Natural killer cell treated with Interleukin-12 subunit alpha and Interleukin-12 subunit beta and Interleukin-15 and Interleukin-18, amount 100 ng/mL, for 72 hours (primary cell): ENCODE measurements around the gene FLT4. TPM values are rescaled to one million over a fixed set of nuclear protein-coding genes. Genes with fewer than 3 reads are reported as not detected.
A peak's percentile ranks its signal among the peaks of the same experiment; 100 is the strongest.

Experiments used
- ATAC-seq, 2 donors: fragments of 150-1000 bp; cut with Tn5 transposase in 1 of 2; sonication (Bioruptor Pico), chemical (Tn5 transposase) in 1 of 2; 2 replicates each; pipeline ENCODE4 v1.10.0; 2021
- DNase-seq: peaks from one replicate; pipeline ENCODE4 v3.0.0; 2022; ENCODE audit warnings: low spot score
- H3K27ac Mint-ChIP-seq, 2 donors: 1 replicate in 1 of 2; 2 replicates in 1 of 2; pipeline ENCODE4 v1.8.0; 2022; ENCODE audit warnings: mixed read lengths in 2 of 2, mild to moderate bottlenecking in 1 of 2, moderate library complexity in 1 of 2
- H3K27me3 Mint-ChIP-seq, 2 donors: 1 replicate in 1 of 2; 2 replicates in 1 of 2; pipeline ENCODE4 v1.8.0; 2022; ENCODE audit warnings: mixed read lengths in 2 of 2
- H3K36me3 Mint-ChIP-seq: one replicate; pipeline ENCODE4 v1.8.0; 2022; ENCODE audit warnings: mixed read lengths
- H3K4me1 Mint-ChIP-seq, 2 donors: 1 replicate in 1 of 2; 2 replicates in 1 of 2; pipeline ENCODE4 v1.8.0; 2022; ENCODE audit warnings: low read depth in 2 of 2, mixed read lengths in 2 of 2, mild to moderate bottlenecking in 1 of 2
- H3K4me3 Mint-ChIP-seq: one replicate; pipeline ENCODE4 v1.8.0; 2022; ENCODE audit warnings: mixed read lengths
- H3K9me3 Mint-ChIP-seq: 2 replicates; pipeline ENCODE4 v1.8.0; 2022; ENCODE audit warnings: mixed read lengths
- total RNA-seq, 2 donors: library from RNA; stranded (reverse); gene quantifications; one replicate each; pipeline ENCODE4 v1.2.3, GENCODE V29; 2022

The FLT4 gene
- total RNA-seq, 2 donors from 2014 or later, result 0.26 to 0.47 TPM

DNA sequence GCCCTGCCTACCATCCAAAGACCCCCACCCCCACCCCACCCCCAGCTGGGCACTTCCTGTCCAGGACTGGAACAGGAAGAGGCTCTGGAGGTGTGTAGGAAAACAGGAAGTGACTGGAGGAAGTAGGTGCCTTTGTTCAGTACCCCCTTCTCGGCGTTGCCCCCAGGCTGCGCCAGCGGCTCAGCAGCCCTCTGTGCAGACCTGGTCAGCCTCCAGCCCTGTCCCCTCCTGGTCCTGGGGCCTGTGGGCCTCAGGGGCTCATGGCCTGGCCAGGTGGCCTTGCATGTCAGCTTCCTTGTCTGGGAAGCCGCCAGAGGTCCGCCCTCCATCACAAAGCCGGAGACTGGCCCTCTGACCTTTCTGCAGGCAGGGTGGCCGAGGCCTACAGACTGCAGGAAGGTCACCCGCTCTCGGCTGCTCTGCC lies 26.0 kb downstream of the FLT4 start:
- H3K9me3 Mint-ChIP-seq, result no peaks in the 10 kb centered on the region
- no peak overlapping the region for H3K4me3 Mint-ChIP-seq
- ATAC-seq (no peak), DNase-seq (no peak)
- no peak overlapping the region for H3K27ac Mint-ChIP-seq
- no peaks in the 10 kb centered on the region for H3K27me3 Mint-ChIP-seq
- no peaks in the 10 kb centered on the region for H3K4me1 Mint-ChIP-seq
- H3K36me3 Mint-ChIP-seq, result no peaks in the 10 kb centered on the region

DNA sequence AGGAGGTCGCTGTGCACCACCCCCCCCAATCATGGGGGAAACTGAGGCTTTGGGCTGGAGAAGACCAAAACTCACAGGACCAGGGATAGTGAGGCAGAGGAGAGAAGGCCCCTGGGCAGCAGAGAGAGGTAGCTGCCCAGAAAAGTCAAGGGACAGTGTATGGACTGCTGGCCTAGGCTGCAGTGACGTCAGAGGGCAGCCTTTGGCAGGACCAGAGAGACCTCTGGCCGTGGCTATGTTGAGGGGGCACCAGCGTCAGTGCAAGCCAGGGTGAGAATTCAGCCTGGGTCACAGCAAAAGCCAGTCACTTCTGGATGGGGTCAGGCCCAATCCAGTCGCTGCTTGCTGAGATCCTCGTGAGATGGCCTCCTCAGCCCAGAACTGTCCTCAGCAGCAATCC lies 26.5 kb downstream of the FLT4 start:
- no peaks in the 10 kb centered on the region for H3K4me1 Mint-ChIP-seq
- no peak for DNase-seq
- H3K36me3 Mint-ChIP-seq, result no peaks in the 10 kb centered on the region
- H3K4me3 Mint-ChIP-seq, result no peak overlapping the region
- no peaks in the 10 kb centered on the region for H3K9me3 Mint-ChIP-seq
- H3K27me3 Mint-ChIP-seq, result no peaks in the 10 kb centered on the region
- no peak overlapping the region for H3K27ac Mint-ChIP-seq
- ATAC-seq, result no peak

- ATAC-seq (no peak), DNase-seq (no peak)
- H3K27ac Mint-ChIP-seq, result no peak overlapping the region
- no peaks in the 10 kb centered on the region for H3K27me3 Mint-ChIP-seq
- H3K9me3 Mint-ChIP-seq, result no peaks in the 10 kb centered on the region
- no peak overlapping the region for H3K4me3 Mint-ChIP-seq
- H3K36me3 Mint-ChIP-seq, result no peaks in the 10 kb centered on the region
- H3K4me1 Mint-ChIP-seq, result no peaks in the 10 kb centered on the region
These were observed 28.1 kb downstream of the FLT4 start for GRCh38 chr5:180621311-180621710.

GRCh38 chr5:180620014-180620413 lies 29.4 kb downstream of the FLT4 start:
- no peaks in the 10 kb centered on the region for H3K27me3 Mint-ChIP-seq
- no peak overlapping the region for H3K4me3 Mint-ChIP-seq
- DNase-seq (no peak), ATAC-seq (no peak)
- no peak overlapping the region for H3K27ac Mint-ChIP-seq
- no peaks in the 10 kb centered on the region for H3K36me3 Mint-ChIP-seq
- no peaks in the 10 kb centered on the region for H3K9me3 Mint-ChIP-seq
- H3K4me1 Mint-ChIP-seq, result no peaks in the 10 kb centered on the region

GRCh38 chr5:180619563-180619915 lies 29.9 kb downstream of the FLT4 start:
- Mint-ChIP-seq H3K4me3 (no peak overlapping the region), H3K9me3 (no peaks in the 10 kb centered on the region), H3K27ac (no peak overlapping the region), H3K27me3 (no peaks in the 10 kb centered on the region), H3K4me1 (no peaks in the 10 kb centered on the region), H3K36me3 (no peaks in the 10 kb centered on the region)
- no peak for ATAC-seq
- no peak for DNase-seq

GRCh38 chr5:180618829-180619562 lies 30.4 kb downstream of the FLT4 start:
- Mint-ChIP-seq H3K27me3 (no peaks in the 10 kb centered on the region), H3K27ac (no peak overlapping the region), H3K4me1 (no peaks in the 10 kb centered on the region), H3K9me3 (no peaks in the 10 kb centered on the region), H3K4me3 (no peak overlapping the region), H3K36me3 (no peaks in the 10 kb centered on the region)
- ATAC-seq (peak; percentile 46 to 47), DNase-seq (no peak)

GRCh38 chr5:180618487-180618828 lies 30.9 kb downstream of the FLT4 start:
- no peak for DNase-seq
- no peak overlapping the region for H3K27ac Mint-ChIP-seq
- no peaks in the 10 kb centered on the region for H3K9me3 Mint-ChIP-seq
- H3K4me1 Mint-ChIP-seq, result no peaks in the 10 kb centered on the region
- no peak overlapping the region for H3K4me3 Mint-ChIP-seq
- ATAC-seq, result no peak
- no peaks in the 10 kb centered on the region for H3K36me3 Mint-ChIP-seq
- H3K27me3 Mint-ChIP-seq, result no peaks in the 10 kb centered on the region

DNA sequence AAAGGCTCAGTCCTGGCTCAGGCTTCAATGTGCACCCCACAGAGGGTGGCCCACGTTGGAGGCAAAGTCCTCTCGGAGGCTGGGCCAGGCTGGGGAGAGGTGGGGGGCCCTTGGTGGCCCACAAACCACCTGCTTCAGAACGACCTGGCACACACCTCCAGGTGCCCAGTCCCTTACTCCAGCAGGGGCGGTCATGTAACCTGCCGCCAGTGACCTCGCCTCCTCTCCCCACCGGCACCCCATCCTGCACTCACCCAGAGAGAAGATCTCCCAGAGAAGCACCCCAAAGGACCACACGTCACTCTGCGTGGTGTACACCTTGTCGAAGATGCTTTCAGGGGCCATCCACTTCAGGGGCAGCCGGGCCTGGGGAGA lies 35.6 kb downstream of the FLT4 start:
- no peak for DNase-seq
- Mint-ChIP-seq H3K27ac (no peak overlapping the region), H3K4me3 (no peak overlapping the region), H3K36me3 (no peaks in the 10 kb centered on the region), H3K9me3 (no peaks in the 10 kb centered on the region), H3K27me3 (no peaks in the 10 kb centered on the region), H3K4me1 (no peaks in the 10 kb centered on the region)
- ATAC-seq, result peak in 1 of 2 donors; percentile 24

- no peak for ATAC-seq
- no peaks in the 10 kb centered on the region for H3K4me1 Mint-ChIP-seq
- H3K36me3 Mint-ChIP-seq, result no peaks in the 10 kb centered on the region
- no peak overlapping the region for H3K27ac Mint-ChIP-seq
- H3K4me3 Mint-ChIP-seq, result no peak overlapping the region
- DNase-seq, result no peak
- no peaks in the 10 kb centered on the region for H3K27me3 Mint-ChIP-seq
- H3K9me3 Mint-ChIP-seq, result no peaks in the 10 kb centered on the region
These were observed 36.1 kb downstream of the FLT4 start for GRCh38 chr5:180613188-180613813.

DNA sequence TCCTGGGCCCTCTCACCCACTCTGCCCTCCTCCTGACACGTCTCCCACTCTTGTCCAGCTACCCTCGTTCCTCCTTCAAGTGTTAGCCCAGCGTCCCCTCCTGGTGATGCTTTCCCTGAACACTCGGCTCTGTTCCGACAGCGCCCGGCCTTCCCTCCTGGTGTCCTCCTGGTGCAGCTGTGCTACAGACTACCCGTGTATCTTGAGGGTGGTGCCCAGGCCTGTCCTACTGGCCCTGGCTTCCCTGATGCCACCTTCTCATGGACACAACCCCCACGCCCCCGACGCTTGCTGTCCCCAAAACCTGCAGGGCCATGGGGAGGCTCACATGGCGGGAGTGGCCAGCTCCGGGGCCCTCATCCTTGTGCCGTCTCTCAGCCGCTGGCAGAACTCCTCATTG lies 36.7 kb downstream of the FLT4 start:
- ATAC-seq (no peak), DNase-seq (no peak)
- Mint-ChIP-seq H3K36me3 (no peaks in the 10 kb centered on the region), H3K27ac (no peak overlapping the region), H3K4me3 (no peak overlapping the region), H3K27me3 (no peaks in the 10 kb centered on the region), H3K9me3 (no peaks in the 10 kb centered on the region), H3K4me1 (no peaks in the 10 kb centered on the region)

DNA sequence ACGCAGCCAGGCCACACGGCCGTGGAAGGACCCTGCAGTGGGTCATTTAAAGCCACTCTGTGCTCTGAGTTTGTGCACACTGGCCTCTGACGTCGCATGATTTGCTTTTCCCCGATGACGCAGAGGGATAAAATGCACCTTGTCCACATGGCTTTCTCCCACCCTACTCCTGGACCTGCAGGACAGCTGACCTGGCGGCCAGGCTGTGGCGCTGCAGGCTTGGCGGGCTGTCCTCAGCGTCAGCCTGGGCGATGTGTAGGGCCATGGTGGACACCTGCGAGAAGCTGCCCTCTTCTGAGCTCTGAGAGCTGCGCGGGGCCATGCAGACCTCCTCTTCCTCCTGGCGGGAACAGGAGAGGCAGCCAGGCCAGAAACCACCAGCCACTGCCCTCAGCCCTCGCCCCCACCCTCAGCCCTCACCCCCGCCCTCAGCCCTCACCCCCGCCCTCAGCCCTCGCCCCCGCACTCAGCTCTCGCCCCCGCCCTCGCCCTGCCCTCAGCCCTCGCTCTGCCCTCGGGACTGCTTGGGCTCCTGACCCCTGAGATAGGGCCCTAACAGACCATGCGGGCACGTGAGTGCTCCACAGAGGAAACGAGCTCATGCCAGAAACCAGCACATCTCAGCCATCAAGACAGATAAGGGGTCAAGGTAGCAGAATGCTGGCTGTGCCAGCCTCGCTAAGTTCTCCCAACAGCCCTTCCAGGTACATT lies 38.1 kb downstream of the FLT4 start:
- Mint-ChIP-seq H3K9me3 (no peaks in the 10 kb centered on the region), H3K4me3 (no peak overlapping the region), H3K36me3 (no peaks in the 10 kb centered on the region), H3K27me3 (peaks cover 0 to under 1% of the 10 kb centered on the region in 2 donors), H3K27ac (no peak overlapping the region), H3K4me1 (peaks cover 0 to 1% of the 10 kb centered on the region in 2 donors)
- DNase-seq (no peak), ATAC-seq (no peak)

DNA sequence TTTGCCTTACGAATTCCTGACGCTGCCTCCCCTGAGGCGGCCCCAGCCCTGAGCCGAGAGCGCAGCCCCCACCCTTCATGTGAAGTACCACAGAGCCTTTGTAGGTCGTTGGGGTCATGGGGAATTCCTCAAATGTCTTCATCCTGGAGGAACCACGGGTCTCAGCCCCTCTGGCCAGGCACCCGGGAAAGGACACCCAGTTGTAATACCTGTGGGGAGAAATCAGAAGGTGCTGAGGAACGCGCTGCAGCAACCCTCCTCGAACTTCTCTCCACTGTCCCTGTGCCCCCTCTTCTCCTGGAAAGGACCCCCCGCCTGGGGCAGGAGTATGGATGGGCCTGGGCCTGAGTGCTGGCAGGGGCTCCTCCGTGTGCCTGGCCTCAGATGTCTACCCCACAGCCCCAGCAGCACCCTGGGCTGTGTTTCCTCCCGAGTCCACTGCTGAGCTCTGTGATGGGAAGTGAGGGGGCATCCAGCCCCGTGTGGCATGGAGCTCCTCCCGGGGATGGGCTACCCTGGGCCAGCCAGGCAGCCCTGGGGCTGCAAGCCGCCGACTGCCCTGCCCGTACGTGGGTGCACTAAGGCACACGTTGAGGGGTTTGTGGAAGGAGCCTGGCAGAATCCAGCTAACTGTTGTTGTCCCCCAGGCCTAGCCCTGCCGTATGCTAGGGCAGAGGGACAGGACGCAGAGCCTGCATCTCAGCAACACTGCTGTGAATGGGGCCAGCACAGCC lies 39.4 kb downstream of the FLT4 start:
- no peak for ATAC-seq

DNA sequence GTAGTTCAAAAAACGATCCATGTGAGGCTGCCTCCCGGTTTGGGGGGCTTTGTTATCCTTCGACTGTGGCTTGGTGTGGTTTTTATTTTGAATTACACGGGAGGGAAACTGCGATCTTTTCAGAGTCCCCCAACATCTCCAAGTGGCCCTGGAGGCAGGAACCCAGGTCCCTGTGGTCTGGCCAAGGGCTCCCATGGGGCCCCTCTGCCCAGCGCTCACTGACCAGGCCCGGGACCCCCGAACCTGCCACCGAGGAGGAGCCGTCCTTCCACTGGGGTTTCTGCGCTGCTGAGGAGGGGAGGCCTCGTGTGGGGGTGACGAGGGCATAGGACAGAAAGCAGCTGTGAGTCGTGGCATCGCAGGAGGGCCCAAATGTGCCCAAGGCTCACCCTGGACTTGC lies 40.0 kb downstream of the FLT4 start:
- Mint-ChIP-seq H3K4me3 (no peak overlapping the region), H3K4me1 (peaks cover 0 to 7% of the 10 kb centered on the region in 2 donors), H3K27me3 (peaks cover 0 to 9% of the 10 kb centered on the region in 2 donors), H3K27ac (no peak overlapping the region), H3K9me3 (no peaks in the 10 kb centered on the region), H3K36me3 (no peaks in the 10 kb centered on the region)
- ATAC-seq, result no peak
- DNase-seq, result no peak

More for the DNA sequence above, 39.4 kb downstream of the FLT4 start:
- peaks cover 0 to 8% of the 10 kb centered on the region in 2 donors for H3K27me3 Mint-ChIP-seq
- no peaks in the 10 kb centered on the region for H3K9me3 Mint-ChIP-seq
- no peak for DNase-seq
- peaks cover 0 to 6% of the 10 kb centered on the region in 2 donors for H3K4me1 Mint-ChIP-seq
- no peak overlapping the region for H3K4me3 Mint-ChIP-seq
- H3K27ac Mint-ChIP-seq, result no peak overlapping the region
- no peaks in the 10 kb centered on the region for H3K36me3 Mint-ChIP-seq
